GM19328 (cell line): Measurements from ENCODE around the gene GNAT2.

ENCODE experiments used
- ATAC-seq: cut with Tn5 transposase; IDR thresholded peaks from one replicate; pipeline ENCODE4 v1.9.1; 2021; ENCODE audit warnings: mild to moderate bottlenecking, moderate library complexity; ENCODE audit not compliant: unreplicated experiment

Gene GNAT2

DNA sequence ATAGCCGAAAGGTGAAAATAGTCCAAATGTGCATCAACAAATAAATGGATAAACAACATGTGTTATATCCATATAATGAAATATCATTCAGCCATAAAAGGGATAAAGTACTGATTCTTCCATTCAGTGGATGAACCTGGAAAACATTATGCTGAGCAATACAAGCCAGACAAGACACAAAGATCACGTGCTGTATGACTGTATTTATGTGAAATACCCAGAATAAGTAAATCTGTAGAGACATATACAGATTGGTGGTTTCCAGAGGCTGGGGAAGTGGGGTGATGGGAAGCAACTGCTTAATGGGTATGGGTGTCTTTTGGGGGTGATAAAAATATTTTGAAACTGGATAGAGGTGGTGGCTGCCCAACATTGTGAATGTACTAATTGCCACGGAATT is 23.2 kb upstream of the GNAT2 start:
- ATAC-seq: no peak

DNA sequence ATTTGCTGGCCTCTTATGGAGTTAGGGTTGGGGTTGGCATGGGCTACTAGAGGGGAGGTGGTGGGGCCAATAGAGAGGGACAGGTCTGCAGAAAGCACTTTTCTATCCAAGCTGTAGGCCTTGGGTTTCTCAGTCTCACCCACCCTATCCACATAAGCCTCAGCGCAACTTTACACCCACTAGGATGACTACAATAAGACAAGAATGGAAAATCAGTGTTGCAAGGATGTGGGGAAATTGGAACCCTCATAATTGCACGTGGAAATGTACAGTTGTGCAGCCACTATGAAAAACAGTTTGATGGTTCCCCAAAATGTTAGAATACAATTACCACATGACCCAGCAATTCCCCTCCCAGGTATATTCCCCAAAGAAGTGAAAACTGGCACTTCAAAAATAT is 22.4 kb upstream of the GNAT2 start:
- ATAC-seq: no peak

- ATAC-seq: no peak
These were observed 21.8 kb upstream of the GNAT2 start for GRCh38 chr1:109641078-109641740.

GRCh38 chr1:109640285-109640865 is 21.0 kb upstream of the GNAT2 start:
- ATAC-seq: peak; percentile 55

DNA sequence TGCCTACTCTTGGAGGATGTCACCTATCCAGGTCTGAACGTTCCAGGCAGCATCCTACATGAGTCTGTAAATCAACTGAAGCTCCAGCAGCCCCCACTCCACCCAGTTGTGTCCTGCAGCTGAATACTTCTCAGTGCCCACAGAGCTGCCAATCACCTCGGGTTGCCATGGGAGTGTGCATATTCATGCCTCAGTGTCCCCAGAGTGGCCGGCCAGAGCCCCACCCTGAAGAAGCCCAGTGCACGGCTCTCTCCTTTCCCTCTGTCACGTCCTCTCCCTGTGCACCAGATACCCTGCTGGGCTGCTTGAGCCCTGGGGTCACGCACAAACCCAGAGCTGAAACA is 20.4 kb upstream of the GNAT2 start:
- no peak for ATAC-seq

DNA sequence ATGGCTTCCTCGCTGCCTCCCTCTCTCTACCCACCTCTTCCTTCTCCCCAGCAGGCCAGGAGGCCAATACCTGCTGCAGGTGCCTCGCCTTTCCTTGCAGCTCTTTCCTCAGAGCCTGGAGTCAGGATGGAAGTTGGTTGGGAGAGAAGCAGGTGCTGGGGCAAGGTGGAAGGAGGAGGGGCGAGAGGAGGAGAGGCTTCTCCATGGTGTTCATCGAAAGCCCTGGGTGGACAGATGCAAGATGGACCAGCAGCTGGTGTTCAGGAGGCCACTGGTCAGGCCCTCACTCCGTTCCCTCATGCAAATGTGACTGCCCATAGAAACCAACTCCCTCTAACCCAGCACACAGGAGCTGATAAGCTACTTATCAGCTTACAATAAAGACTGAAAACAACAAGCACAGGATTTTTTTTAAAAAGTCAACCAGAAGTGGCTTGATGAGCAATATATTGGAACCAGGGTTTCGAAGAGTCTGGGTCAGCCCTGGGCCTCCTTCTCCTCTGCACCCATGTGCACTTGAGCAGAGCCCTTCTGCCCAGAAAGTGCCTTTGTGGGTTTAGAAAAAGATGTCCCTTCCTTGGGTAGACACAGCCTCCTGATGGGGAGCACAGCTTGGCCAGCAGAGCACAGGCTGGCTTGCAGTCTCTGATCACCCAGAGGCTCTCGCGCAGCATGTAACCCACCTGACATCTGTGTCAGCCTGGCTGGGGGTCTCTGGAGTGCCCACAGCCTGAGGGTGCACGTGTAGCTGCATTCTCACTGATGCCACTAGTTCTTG is 19.8 kb upstream of the GNAT2 start:
- ATAC-seq: no peak

DNA sequence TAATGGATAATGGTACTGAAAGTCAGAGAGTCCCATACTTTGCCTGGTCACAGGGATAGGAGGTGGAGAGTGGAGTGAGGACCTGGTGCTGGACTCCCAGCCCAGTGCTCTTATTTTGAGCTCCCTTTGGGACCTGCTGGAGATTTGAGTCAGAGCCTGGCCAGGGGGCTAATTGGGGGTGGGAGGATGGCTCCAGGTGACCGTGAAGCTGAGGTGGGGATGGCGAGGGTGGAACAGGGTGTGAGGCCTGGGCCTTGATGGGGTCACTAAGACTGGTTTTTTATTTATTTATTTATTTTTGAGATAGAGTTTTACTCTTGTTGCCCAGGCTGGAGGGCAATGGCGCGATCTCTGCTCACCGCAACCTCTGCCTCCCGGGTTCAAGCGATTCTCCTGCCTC is 18.0 kb upstream of the GNAT2 start:
- no peak for ATAC-seq

- ATAC-seq: no peak
These were observed 17.0 kb upstream of the GNAT2 start for GRCh38 chr1:109636201-109636952.

- ATAC-seq: no peak
These were observed 16.4 kb upstream of the GNAT2 start for GRCh38 chr1:109635862-109636200.

- no peak for ATAC-seq
These were observed 15.6 kb upstream of the GNAT2 start for GRCh38 chr1:109634771-109635750.

GRCh38 chr1:109634292-109634691 is 14.9 kb upstream of the GNAT2 start:
- no peak for ATAC-seq

- ATAC-seq: no peak
These were observed 13.4 kb upstream of the GNAT2 start for GRCh38 chr1:109632671-109633346.

GRCh38 chr1:109631513-109632505 is 12.4 kb upstream of the GNAT2 start:
- ATAC-seq: no peak

DNA sequence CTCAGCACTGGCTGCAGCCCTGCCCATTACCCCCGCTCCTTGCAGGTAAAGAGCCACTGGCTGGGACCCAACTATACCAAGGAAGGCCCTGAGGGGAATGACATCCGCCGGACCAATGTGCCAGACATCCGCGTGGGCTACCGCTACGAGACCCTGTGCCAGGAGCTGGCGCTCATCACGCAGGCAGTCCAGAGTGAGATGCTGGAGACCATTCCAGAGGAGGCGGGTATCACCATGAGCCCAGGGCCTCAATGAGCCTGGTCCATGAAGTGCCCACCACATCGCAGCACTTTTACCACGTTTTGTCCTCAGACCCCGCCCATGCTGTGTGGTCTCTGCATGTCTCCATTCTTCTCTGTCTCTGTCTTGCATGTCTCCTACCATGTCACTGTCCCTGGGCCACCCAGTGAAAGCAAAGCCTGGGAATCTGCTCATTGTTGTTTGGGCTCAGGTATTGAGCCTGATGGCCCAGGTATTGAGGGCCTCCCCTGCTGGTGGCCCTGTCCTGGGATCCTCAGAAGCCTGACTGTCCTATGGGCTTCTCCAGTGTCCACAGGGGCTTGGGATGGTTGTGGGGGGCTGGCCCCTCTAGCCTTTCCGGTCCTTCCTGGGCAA is 11.6 kb upstream of the GNAT2 start:
- no peak for ATAC-seq

DNA sequence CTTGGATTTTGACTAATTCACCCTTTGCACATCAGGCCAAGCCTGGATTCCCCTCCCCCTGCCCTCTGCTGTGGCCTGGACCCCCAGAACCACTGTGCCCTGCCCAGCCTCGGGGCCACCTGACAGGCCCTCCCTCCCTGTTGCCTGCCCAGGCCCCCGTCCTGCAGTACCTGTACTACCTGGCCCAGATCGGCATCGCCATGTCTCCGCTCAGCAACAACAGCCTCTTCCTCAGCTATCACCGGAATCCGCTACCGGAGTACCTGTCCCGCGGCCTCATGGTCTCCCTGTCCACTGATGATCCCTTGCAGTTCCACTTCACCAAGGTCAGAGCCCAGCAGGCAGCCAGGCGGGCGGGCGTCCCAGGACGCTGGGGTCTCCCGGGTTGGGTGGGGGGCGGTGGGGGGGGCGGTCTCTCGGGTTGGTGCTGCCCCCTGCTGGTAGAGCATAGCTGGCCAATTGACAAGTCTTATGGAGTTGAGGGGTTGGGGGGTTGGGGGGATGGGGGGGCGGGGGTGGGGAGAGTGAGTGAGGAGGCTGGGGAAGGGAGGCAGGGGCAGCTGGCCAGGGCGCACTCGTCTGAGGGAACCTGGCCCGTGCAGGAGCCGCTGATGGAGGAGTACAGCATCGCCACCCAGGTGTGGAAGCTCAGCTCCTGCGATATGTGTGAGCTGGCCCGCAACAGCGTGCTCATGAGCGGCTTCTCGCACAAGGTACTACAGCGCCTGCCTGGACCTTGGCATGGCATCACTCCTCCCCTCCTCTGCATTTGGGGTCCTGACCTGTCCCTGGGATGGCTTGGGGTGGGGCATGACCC is 10.9 kb upstream of the GNAT2 start:
- ATAC-seq: no peak

GRCh38 chr1:109629372-109630030 is 10.1 kb upstream of the GNAT2 start:
- ATAC-seq: no peak
